HS-27A (cell line): ENCODE results near the gene ATP2B1.
"Not testable (repeated sequence)": the region's sequence is repeated elsewhere in the genome, so short reads cannot be mapped to it uniquely, and the experiment has no call there.

Experiments
- DNase-seq: peaks from one replicate; pipeline ENCODE4 v3.0.0-alpha.2; 2012; ENCODE audit warnings: low read depth, missing footprints

ATP2B1 gene

GRCh38 chr12:89708565-89709156 lies at the start of gene ATP2B1:
TSS of gene ATP2B1 (minus strand) at chr12:89708838. CDS start at chr12:89655886, 52,952 bp downstream.
- DNase-seq, result no peak

GRCh38 chr12:89757987-89758386 lies 49.3 kb upstream of the ATP2B1 start:
- DNase-seq, result not testable (repeated sequence)

DNA sequence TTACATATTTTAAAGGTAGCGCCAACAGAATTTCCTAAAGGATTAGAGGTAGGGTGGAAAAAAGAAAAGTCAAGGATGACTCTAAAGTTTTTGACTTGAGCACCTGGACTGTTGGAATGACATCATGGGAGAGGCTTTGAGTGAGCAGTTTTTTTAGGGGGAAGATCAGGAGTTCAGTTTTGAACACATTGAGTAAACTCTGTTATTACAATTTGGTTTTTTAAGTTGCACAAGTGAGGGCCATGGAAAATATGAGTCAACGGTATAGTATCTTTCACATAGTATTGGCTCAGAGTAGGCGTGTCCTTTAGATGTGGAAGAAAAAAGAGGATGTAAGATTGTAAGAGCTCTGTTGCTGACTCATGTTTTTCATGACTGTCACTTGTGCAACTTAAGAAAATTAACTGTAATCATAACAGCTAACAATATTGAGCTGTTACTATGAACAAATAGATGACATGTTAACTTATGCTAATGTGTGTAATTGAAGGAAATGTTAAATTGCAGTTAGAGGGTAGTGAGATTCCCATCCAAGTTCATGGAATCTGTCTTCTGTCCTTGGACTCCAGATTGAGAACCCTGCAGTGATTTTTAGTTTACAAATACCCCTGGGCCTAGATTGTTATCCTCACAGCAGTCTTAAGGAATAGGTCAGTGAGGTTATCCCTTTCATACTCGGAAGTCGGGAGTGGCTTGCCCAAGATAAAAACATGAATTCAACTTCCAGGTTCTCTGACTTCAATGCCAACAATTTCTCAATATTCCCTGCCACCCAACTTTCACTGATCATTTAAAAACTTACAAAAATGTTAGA lies 48.2 kb upstream of the ATP2B1 start:
- peak; percentile 83 for DNase-seq

GRCh38 chr12:89756194-89756584 lies 47.6 kb upstream of the ATP2B1 start:
- DNase-seq, result no peak

DNA sequence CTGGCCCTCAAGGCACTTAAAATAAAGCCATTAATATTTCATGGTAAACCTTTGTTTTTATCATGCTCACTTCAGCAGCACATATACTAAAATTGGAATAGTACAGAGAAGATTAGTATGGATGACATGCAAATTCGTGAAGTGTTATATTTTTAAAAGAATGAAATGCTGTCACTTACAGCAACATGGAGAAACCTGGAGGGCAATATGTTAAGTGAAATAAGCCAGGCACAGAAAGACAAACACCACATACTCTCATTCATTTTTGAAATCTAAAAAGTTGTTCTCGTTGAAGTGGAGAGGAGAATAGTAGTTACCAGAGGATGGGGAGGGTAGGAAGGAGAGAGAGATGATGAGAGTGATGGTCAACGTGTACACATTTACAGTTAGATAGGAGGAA lies 45.4 kb upstream of the ATP2B1 start:
- no peak for DNase-seq

GRCh38 chr12:89752341-89752740 lies 43.7 kb upstream of the ATP2B1 start:
- DNase-seq, result no peak

DNA sequence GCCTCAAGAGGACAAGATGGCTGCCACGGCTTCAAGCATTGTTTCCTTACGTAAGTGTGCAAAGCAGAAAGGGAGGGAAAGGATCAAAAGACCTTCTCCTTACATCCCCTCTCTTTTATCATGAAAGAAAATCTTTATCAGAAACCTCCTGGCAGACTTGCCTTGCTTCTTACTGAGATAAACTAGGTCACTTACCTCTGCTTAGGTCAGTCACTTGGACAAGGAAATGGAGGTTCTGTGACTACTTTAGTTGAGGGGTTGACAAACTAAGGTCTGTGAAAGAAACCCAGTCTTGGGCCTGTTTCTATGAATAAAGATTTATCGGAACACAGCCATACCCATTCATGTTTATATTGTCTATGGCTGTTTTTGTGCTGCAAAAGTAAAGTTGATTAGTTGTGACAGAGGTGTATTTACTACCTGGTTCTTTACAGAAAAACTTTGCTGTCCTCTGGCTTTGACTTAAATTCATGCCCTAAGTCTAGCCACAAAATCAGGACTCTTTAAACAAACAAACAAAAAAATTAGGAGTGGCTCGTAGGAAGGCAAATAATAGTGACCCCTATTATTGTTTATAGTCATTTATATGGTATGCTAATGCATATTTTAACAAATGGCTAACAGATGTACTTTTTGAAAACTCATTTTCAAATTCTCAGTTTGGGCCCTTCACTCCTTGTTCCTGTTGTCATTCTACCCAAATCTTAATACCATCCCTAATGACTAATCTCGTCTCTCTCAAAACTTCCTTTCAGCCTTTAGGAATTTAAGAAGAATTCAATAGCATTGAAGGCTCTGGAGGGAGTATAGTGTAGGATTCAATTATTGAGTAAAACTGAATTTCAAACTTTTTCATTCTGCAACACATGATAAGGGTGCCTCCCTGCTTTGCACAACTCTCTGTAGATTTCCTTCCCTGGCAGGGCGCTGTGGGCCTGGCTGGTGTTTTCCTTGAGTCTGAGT lies 42.0 kb upstream of the ATP2B1 start:
- DNase-seq, result no peak

- no peak for DNase-seq
These were observed 40.2 kb upstream of the ATP2B1 start for GRCh38 chr12:89748791-89749190.

DNA sequence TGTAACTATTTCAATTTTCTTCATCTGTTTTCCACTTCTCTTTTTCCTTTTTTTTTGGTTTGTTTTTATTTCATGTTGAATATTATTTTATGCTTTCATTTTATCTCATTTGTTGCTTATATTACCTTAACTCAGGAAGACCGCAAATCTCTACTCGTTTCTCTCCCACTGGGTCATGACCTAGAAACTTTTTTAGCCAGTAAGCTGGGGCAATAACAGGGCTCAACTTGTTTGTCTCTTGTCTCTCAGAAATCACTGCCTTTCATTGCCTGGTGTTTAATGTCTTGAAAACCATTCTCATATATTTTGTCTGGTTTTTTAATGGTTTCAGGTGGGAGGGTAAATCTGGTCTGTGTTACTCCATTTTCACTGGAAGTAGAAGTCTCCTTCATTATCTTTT lies 36.6 kb upstream of the ATP2B1 start:
- DNase-seq, result no peak

GRCh38 chr12:89742337-89743022 lies 33.8 kb upstream of the ATP2B1 start:
- no peak for DNase-seq

DNA sequence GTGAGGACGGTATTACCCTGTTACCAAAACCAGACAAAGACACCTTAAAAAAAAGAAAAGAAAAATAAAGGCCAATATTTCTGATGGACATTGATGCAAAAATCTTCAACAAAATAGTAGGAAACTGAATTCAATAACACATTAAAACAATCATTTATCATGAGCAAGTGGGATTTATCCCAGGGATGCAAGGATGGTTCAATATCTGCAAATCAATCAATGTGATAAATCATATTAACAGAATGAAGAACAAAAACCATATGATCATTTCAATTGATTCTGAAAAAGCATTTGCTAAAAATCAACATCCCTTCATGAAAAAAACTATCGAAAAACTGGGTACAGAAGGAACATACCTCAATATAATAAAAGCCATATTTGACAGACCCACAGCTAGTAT lies 32.3 kb upstream of the ATP2B1 start:
- no peak for DNase-seq

GRCh38 chr12:89736995-89737394 lies 28.4 kb upstream of the ATP2B1 start:
- no peak for DNase-seq

DNA sequence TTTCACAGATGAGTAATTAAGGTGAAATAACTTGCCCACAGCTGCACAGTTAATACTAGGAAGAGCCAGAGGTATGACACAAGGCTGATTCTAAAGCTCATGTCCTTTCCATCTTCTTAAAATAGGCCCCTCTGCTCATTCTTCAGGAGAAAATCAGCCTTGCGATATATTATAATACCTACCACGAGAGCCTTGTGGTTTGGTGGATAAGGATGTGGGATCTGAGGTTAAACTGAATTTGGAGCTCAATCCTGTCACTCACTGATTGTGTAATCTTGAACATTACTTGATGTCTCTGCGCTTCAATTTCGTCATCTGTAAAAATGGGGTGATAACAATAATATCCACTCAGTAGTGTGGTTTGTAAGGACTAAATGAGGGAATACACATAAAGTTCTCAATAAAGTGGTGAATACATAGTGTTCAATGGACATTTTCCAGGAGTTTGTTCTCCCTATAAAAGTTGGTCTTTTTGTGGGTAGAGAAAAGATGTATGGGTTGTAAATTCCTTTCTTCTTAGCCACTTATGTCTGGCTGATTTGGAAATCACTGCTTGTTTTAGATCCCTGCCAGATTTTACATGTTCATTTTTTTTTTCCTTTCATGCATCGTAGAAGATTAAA lies 25.1 kb upstream of the ATP2B1 start:
- peak; percentile 92 for DNase-seq

DNA sequence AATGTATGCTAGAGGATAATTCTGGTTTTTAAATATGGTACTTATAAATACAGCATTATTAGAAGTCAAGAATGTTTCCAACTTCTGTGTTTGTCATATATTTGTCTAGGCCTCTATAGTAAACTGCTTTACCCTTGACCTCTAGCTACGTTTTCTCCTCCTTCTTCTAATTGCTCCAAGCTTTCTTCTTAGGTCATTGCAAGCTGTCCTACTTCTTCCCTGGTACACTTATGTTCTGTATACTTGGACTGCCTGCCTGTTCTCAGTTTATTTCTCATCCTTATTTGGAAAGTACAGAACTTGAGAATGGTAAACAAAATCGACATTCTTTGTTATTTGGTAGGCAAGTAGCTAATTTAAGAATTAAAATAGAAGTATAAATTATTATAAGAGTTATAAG lies 23.9 kb upstream of the ATP2B1 start:
- no peak for DNase-seq

GRCh38 chr12:89731614-89732013 lies 23.0 kb upstream of the ATP2B1 start:
- no peak for DNase-seq

- DNase-seq, result no peak
These were observed 22.5 kb upstream of the ATP2B1 start for GRCh38 chr12:89731089-89731488.

- no peak for DNase-seq
These were observed 21.4 kb upstream of the ATP2B1 start for GRCh38 chr12:89729946-89730459.

- DNase-seq, result no peak
These were observed 14.6 kb upstream of the ATP2B1 start for GRCh38 chr12:89723276-89723675.

DNA sequence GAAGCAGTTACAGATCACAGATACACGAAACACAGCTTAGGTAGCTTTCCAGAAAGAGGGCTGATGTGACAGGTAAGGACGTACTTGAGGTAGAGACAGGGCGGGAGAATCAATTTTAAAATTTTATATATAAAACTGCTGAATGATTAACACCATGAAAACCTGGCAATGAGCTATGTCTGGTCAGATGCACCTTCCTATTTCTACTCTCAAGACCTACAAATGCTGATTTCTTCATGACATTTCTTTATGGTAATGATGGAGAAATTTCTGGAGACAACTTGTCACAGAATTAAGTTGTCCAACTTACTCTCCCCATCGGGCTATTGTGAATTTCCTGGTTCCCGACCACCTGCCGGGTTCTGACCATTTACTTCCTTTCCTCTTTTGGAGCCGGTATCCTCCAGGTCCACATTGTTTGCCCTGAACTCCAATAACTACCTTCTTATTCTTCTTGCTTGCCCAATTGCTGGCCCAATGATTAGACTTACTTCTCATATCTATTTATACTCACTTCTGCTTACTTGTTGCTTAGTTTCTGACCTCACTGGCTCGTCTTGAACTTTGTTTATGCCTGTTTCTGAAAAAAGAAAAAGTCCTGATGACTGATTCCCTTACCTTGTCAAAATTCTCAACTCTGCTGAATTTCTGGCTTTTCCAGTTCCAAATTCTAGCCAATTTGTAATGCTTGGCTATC lies 12.8 kb upstream of the ATP2B1 start:
- DNase-seq, result no peak

GRCh38 chr12:89717759-89718523 lies 9.3 kb upstream of the ATP2B1 start:
- DNase-seq, result no peak
